ENCODE data around the gene ROR2. TPM values are rescaled to one million over a fixed set of nuclear protein-coding genes. Genes with fewer than 3 reads are reported as not detected.

The ROR2 gene
- total and polyA plus RNA-seq, 7 donors, result 0.46 to 81.7 (median 51.4) TPM

DNA sequence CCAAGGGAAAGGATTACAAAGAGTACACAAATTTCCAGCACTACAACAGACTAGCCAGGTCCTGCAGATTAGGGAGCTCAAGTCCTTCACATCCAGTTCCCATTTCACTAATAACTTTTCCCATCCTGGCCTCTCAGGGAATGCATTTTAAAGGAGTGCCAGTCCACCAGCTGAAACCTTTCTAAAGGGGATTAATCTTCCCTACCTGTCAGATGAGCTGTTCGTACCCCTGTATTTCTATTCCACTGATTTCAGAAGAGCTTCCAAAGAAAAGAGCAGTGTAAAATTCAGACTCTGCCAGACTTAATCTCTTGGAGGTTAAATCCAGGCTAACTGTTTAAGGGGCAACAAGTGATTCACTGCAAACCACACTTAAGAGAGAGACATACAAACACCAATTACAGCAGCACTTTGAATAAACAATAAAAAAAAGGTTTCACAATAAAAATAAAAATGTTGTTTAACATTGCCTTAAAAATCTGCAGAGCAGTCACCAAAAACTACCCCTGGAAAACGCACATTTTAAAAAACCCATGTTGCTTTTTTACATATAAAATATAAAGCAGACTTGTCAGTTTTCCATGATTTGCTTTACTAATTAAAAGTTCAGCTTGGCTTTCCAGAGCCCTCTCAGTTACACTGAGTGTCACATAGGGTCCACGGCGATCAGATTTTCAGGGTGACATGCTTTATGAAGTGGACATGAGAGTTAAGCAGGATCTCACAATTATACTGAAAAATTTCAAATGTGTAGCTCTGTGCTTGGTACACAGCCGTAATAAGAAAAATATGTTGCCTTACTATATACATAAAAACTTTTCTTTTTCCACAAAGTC is 3.2 kb downstream of the ROR2 start:
- no peaks in the 10 kb centered on the region for H3K36me3 ChIP-seq
- TF ChIP-seq POLR2AphosphoS5 (IDR thresholded peaks at IDR 0.05) (no peak), EP300 (IDR thresholded peaks at IDR 0.05) (no peak)
- no peaks in the 10 kb centered on the region for H3K9me3 ChIP-seq
- WGBS, 2 donors, result 81 to 84% methylated on average over 5 of the region's 5 CpGs
- peak overlapping the region in 2 of 4 donors; percentile 66 to 88 for H3K4me3 ChIP-seq
- H3K4me1 ChIP-seq, result peaks cover 0 to 67% (median 62%) of the 10 kb centered on the region in 4 donors
- H3K27me3 ChIP-seq, result peaks cover 0 to 15% (median 0%) of the 10 kb centered on the region in 3 donors
- intact Hi-C loops (cut with DNase I), result loop anchor here (2.0 to 5.0 kb wide), 2 partner anchors 74 to 525 kb away; partner anchors contain the start of gene NFIL3
- H3K27ac ChIP-seq, result peak overlapping the region; percentile 88 to 95 (median 92)
- DNase-seq, result no peak

DNA sequence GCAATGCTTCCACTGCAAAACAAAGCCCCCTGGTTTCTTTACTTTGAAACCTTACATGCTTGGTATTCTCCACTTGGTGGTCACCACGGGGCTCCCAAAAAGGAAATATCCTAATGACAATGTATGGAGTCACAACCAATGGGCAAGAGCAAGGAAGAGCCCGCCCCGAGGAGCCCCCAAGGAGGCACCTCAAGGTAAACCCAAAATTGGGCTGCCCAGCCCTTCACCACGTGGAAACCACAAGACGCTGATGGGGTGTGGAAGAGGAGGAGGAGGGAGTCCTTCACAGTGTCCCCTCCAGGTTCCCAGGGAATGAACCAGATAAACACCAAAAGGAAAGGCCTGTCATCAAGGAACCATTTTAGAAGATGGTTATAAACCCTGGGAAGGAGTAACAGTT is 3.8 kb downstream of the ROR2 start:
- Histone ChIP-seq H3K27ac (peak overlapping the region; percentile 88 to 95 (median 92)), H3K4me3 (peak overlapping the region in 3 of 4 donors; percentile 9 to 66 (median 9)), H3K36me3 (no peaks in the 10 kb centered on the region), H3K27me3 (peaks cover 0 to 15% (median 0%) of the 10 kb centered on the region in 3 donors), H3K4me1 (peaks cover 0 to 72% (median 62%) of the 10 kb centered on the region in 4 donors), H3K9me3 (no peaks in the 10 kb centered on the region)
- no peak for TF ChIP-seq POLR2A (IDR thresholded peaks at IDR 0.05)
- TF ChIP-seq, protein P1, sequence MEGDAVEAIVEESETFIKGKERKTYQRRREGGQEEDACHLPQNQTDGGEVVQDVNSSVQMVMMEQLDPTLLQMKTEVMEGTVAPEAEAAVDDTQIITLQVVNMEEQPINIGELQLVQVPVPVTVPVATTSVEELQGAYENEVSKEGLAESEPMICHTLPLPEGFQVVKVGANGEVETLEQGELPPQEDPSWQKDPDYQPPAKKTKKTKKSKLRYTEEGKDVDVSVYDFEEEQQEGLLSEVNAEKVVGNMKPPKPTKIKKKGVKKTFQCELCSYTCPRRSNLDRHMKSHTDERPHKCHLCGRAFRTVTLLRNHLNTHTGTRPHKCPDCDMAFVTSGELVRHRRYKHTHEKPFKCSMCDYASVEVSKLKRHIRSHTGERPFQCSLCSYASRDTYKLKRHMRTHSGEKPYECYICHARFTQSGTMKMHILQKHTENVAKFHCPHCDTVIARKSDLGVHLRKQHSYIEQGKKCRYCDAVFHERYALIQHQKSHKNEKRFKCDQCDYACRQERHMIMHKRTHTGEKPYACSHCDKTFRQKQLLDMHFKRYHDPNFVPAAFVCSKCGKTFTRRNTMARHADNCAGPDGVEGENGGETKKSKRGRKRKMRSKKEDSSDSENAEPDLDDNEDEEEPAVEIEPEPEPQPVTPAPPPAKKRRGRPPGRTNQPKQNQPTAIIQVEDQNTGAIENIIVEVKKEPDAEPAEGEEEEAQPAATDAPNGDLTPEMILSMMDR (IDR thresholded peaks at IDR 0.05), result no peak
- TF ChIP-seq EP300 (IDR thresholded peaks at IDR 0.05), result no peak
- no peak for TF ChIP-seq POLR2AphosphoS5 (IDR thresholded peaks at IDR 0.05)
- 71 to 73% methylated on average over 5 of the region's 5 CpGs for WGBS, 2 donors
- intact Hi-C loops (cut with DNase I), result loop anchor here (2.0 to 5.0 kb wide), 2 partner anchors 73 to 524 kb away; partner anchors contain the start of gene NFIL3
- DNase-seq, result no peak

DNA sequence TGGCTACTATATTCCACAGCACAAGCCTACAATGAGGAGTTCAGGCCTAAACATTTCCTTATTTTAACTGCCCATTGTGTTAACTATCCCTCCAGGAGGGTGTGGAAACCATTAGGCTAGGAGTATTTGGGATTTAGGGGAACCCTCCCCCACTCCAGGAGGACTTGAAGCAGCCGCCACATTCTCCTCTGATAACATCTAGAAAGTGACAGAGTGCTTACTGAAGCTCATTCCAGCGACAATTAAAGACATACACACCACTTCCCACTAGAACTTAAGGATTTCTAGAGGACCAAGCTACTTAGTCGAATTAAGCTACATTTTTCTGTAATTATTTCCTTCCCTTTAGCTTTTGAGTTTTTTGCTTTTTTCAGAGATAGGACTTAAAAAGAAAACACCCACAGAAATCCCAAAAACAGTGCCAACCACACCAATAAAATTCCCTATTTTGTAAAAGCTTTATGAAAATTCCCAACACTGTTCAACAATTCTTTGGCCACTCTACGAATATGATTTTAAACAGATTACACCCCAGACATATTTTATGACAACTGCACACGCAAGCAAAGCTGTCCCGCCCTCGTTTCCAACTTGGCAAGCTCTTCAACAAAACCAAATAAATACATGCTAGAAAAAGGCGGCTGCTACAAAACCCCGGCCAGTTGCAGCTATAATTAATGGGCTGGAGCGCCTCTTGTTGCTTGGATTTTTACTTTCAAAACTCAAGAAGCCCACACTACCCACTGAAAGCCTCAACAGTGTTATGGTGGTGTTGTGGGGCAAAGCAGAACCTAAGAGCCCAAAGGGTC is 4.5 kb downstream of the ROR2 start:
- 8 to 42% methylated on average over 10 of the region's 10 CpGs for WGBS, 2 donors
- peak; percentile 94 for DNase-seq
- no peaks in the 10 kb centered on the region for H3K9me3 ChIP-seq
- TF ChIP-seq EP300 (IDR thresholded peaks at IDR 0.05), result peak; percentile 79 to 97 (median 92)
- TF ChIP-seq POLR2A (IDR thresholded peaks at IDR 0.05), result no peak
- TF ChIP-seq, protein P1 (IDR thresholded peaks at IDR 0.05), result no peak
- peak; percentile 81 to 91 (median 86) for TF ChIP-seq POLR2AphosphoS5 (IDR thresholded peaks at IDR 0.05)
- peaks cover 0 to 15% (median 0%) of the 10 kb centered on the region in 3 donors for H3K27me3 ChIP-seq
- intact Hi-C loops (cut with DNase I), result loop anchor here (2.0 to 5.0 kb wide), 2 partner anchors 73 to 523 kb away; partner anchors contain the start of gene NFIL3
- H3K4me3 ChIP-seq, result peak overlapping the region in 3 of 4 donors; percentile 9 to 66 (median 17)
- H3K36me3 ChIP-seq, result no peaks in the 10 kb centered on the region
- H3K27ac ChIP-seq, result peak overlapping the region; percentile 88 to 95 (median 92)
- peaks cover 0 to 71% (median 58%) of the 10 kb centered on the region in 4 donors for H3K4me1 ChIP-seq

DNA sequence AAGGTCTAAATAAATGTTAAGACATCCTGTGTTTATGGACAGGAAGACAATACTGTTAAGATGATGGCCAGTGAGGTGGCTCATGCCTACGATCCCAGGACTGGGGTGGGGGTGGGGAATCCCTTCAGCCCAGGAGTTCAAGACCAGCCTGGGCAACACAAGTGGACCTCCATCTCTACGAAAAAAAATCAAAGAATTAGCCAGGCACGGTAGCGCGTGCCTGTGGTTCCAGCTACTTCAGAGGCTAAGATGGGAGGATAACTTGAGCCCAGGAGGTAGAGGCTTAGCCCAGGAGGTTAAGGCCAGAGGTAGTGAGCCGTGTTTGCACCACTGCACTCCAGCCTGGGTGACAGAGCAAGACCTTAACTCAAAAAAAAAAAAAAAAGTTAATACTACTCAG is 5.3 kb downstream of the ROR2 start:
- Histone ChIP-seq H3K4me1 (peaks cover 0 to 73% (median 65%) of the 10 kb centered on the region in 4 donors), H3K27ac (peak overlapping the region; percentile 88 to 95 (median 92)), H3K9me3 (no peaks in the 10 kb centered on the region), H3K4me3 (peak overlapping the region in 1 of 4 donors; percentile 18), H3K36me3 (no peaks in the 10 kb centered on the region), H3K27me3 (peaks cover 0 to 13% (median 0%) of the 10 kb centered on the region in 3 donors)
- intact Hi-C loops (cut with DNase I), result loop anchor here (5.0 kb wide), 2 partner anchors 142 to 522 kb away; partner anchors contain the start of gene NFIL3
- no peak for DNase-seq
- 75 to 77% methylated on average over 6 of the region's 6 CpGs for WGBS, 2 donors
- TF ChIP-seq POLR2AphosphoS5 (IDR thresholded peaks at IDR 0.05) (no peak), POLR2A (IDR thresholded peaks at IDR 0.05) (no peak), EP300 (IDR thresholded peaks at IDR 0.05) (no peak)
- TF ChIP-seq, protein P1 (IDR thresholded peaks at IDR 0.05), result no peak
